T47D (cell line): ENCODE data around the gene TLCD3B.

Source experiments
- DNase-seq, 2 experiments: peaks; one replicate each; pipeline versions ENCODE4 v3.0.0 to v3.0.0-alpha.2; 2011 to 2012; ENCODE audit warnings: low read depth in 1 of 2, low spot score in 1 of 2
- JUND ChIP-seq: IDR thresholded peaks from 2 replicates; pipeline ENCODE4 v1.6.1; 2012; ENCODE audit warnings: low read depth
- in situ Hi-C: cut with HindIII; loops from 2 replicates; pipeline ENCODE4 v1.10.0; 2016; ENCODE audit warnings: low sequenced_read_pairs, low pct_unique_long_range_greater_than_20kb

Gene TLCD3B, protein sequence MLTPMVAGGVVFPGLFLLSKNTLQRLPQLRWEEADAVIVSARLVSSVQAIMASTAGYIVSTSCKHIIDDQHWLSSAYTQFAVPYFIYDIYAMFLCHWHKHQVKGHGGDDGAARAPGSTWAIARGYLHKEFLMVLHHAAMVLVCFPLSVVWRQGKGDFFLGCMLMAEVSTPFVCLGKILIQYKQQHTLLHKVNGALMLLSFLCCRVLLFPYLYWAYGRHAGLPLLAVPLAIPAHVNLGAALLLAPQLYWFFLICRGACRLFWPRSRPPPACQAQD

DNA sequence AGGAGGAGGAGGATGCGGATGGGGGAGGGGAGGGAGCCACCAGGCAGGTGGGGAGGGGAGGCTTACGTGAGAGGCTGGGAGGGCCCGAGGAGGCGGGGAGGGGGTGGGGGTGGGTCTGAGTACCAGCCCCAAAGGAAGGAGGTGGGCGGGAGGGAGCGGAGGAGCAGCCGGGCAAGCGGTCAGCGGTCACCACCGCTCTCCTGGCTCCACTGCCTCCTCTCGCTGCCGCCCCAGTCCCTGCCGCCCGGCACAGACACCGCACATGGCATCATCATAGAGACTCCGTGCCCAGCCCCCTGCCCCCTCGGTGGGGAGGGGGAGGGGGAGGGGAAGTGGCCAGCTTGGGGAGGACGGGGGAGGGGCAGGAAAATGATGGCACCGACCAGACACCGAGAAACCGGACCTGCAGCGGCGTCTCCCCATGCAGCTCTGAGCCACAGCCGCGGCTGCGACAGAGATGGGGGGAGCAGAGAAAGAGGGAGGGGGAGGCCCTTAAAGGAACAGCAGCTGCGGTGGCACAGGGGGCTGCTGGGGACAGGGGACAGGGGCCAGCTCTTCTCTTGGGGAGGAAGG lies at the start of gene TLCD3B:
Gene TLCD3B (minus strand): TSS at position 431 of the 573 bp plus-strand sequence. CDS start 744 bp downstream, outside the sequence.
- in situ Hi-C loops, result no loop called here
- TF ChIP-seq JUND, result no peak

DNA sequence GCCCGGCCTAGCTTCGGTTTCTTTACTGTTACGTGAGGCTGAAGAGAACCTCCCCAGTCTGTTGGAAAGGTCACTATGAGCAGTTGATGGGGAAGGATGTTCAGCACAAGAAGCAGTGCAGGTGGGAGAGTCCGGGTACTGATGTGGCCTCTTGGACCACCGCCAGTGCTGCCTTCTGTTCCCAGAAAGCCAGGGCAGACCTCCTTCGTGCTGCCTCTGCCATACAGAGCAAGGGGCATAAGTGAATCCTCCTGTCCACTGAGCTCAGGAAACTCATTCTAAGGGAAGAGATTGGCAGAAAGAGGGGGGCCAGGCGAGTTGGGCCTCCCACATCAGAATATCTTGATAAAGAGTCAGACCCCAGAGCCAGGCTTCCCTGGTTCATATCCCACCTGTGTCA lies 48.4 kb upstream of the TLCD3B start:
- no peak for DNase-seq
- TF ChIP-seq JUND, result no peak
- in situ Hi-C loops, result no loop called here

More for the DNA sequence above, at the start of gene TLCD3B:
- DNase-seq, result no peak

DNA sequence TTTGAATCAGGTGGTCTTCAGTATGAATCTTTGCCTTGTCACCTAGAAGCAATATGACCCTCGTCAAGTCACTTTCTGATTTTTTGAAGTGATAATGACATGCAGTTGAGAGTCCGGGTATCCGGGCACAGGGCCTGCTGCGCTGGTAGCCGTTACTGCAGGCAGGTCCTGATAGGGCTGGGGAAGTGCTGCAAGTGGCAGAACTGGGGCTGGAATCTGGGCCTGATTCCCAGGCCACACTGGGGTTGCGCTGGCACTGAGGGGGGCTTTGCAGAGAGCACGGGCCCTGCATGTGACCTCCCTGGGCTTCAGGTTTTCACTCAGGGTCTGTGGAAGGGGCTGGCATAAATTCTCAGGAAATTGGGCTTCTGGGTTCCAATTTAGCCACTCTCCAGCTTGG lies 47.7 kb upstream of the TLCD3B start:
- no peak for DNase-seq
- TF ChIP-seq JUND, result no peak
- in situ Hi-C loops, result no loop called here

DNA sequence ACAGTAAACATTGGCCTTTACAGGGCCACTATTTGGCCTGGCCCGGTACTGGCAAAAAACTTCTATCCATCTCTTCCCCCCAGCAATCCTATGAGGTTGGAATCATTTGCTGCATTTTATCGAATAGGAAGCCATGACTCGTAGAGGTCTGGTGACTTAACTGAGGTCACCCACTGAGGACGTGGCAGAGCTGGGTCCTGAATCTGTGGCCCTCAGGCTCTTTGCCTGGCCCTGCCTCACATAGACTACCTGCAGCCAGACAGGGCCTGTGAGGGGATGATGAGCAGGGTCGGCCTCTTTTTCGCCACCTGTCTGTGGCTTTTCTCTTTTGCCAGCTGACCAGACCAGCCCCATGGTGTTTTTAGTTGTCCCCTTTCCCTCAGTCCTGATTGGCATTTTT lies 46.6 kb upstream of the TLCD3B start:
- in situ Hi-C loops, result no loop called here
- DNase-seq, result no peak
- no peak for TF ChIP-seq JUND

DNA sequence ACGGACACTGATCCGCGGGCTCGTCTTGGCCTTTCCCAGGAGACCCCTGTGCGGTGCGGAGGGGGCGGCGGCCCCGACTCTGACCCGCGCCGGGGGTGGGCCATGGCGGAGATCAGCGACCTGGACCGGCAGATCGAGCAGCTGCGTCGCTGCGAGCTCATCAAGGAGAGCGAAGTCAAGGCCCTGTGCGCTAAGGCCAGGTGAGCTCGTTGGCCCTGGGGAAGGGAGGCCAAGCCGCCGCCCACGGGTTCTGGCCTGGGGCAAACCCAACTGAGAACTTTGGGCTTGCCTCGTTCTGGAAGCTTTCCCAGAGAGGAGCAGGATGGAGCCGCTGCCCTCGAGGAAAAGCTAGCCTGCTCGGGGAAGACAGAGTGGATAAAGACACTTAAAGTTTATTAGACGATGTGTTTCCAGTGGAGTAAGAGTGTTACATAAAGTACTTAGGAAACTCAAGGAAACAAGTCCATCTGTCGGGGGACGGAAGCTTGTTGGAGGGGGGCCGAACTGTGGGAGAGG lies 45.3 kb upstream of the TLCD3B start:
- TF ChIP-seq JUND, result no peak
- no peak for DNase-seq
- in situ Hi-C loops, result no loop called here

DNA sequence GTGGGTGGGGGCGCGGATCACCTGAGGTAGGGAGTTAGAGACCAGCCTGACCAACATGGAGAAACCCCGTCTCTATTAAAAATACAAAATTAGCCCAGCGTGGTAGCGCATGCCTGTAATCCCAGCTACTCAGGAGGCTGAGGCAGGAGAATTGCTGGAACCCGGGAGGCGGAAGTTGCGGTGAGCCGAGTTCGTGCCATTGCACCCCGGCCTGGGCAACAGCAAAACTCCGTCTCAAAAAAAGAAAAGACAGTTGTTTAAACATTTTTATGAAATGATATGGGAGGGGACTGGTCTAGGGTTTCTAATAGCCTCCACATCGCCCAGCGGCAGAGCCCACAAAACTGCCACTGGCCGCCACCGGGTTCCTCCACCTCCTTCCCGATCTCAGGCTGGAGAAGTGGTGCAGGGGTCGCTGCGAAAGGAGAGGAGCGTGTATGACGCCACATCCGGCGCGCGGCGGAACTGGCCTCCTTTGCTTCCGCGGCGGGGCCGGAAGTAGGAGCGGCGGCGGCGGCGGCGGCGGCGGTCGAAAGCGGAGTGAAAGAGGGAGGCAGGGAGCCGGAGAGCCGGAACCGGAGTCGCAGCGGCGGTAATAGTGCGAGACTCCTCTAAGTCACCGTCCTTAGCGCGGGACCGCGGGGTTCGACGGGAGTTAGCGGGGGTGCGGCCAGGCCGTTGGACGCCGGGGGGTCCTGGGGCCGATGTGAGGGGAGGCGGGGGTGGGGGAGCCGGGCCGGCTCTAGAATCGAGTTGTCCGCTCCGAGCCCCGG lies 44.6 kb upstream of the TLCD3B start, which contains the start of gene PPP4C:
Gene PPP4C (plus strand): TSS at position 492 of the 773 bp plus-strand sequence. CDS start 384 bp downstream, outside the sequence.
- peak; percentile 92 to 97 for DNase-seq
- no peak for TF ChIP-seq JUND
- in situ Hi-C loops, result no loop called here

DNA sequence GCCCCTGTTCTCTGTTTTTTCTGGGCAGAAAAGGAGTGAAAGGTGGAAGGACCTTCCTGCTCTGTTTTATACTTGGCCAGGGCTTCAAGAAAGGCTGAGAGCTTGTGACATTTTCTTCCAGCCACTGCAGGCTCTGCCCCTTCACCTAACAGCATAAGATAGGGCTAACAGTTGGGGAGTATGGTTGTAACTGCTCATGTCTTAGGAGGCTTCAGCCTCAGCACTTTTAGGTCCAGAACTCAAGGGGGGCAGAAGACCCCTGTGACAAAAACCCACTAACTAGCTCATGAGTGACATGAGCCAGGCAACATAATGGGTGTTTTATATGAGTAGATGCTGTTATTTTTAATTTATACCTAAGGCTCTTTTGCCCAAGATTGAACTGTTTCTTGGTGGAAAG lies 39.4 kb upstream of the TLCD3B start:
- TF ChIP-seq JUND, result no peak
- in situ Hi-C loops, result no loop called here
- DNase-seq, result no peak

DNA sequence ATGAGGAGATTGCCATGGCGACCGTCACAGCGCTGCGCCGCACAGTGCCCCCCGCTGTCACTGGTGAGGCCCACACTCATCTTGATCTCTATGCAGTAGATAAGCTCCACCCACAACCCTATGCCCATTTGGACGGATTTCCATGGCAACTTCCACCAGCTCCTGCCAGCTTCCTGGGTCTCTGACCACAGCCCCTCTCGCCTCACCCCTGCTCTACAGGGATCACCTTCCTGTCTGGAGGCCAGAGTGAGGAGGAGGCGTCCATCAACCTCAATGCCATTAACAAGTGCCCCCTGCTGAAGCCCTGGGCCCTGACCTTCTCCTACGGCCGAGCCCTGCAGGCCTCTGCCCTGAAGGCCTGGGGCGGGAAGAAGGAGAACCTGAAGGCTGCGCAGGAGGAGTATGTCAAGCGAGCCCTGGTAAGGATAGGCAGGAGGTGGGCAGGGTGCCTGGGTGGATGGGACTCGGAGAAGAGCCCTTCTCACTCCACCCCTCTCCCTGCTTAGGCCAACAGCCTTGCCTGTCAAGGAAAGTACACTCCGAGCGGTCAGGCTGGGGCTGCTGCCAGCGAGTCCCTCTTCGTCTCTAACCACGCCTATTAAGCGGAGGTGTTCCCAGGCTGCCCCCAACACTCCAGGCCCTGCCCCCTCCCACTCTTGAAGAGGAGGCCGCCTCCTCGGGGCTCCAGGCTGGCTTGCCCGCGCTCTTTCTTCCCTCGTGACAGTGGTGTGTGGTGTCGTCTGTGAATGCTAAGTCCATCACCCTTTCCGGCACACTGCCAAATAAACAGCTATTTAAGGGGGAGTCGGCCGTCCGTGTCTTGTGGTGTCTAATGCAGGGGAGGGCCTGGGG lies 38.8 kb upstream of the TLCD3B start:
- TF ChIP-seq JUND, result no peak
- in situ Hi-C loops, result no loop called here

DNA sequence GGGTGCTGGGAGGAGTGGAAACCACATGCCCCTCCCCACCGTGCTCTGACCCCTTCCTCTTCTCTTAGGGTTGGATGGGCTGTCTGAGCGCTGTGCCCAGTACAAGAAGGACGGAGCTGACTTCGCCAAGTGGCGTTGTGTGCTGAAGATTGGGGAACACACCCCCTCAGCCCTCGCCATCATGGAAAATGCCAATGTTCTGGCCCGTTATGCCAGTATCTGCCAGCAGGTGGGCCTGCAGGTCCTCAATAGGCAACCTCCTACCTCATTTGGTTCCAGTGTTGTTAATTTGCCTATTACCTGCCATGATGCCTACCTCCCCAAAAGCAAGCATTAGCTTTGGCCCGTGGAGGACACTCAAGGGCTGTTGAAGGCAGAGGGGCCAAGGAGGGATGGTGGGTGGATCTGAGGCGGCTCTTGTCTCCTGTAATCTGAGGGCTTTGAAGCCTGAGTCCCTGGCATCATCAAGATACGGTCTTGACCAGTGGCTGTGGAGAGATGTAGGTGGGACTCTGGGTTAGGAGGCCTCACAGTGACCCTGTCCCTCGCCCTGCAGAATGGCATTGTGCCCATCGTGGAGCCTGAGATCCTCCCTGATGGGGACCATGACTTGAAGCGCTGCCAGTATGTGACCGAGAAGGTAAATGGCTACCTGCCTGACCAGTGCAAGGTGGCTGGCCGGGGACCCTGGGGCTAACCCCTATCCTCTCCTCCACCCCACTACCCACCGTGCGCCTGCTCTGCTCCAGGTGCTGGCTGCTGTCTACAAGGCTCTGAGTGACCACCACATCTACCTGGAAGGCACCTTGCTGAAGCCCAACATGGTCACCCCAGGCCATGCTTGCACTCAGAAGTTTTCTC lies 37.9 kb upstream of the TLCD3B start:
- no peak for TF ChIP-seq JUND
- in situ Hi-C loops, result no loop called here
- DNase-seq, result peak in 1 of 2 experiments; percentile 69

More for the DNA sequence above, 38.8 kb upstream of the TLCD3B start:
- no peak for DNase-seq

DNA sequence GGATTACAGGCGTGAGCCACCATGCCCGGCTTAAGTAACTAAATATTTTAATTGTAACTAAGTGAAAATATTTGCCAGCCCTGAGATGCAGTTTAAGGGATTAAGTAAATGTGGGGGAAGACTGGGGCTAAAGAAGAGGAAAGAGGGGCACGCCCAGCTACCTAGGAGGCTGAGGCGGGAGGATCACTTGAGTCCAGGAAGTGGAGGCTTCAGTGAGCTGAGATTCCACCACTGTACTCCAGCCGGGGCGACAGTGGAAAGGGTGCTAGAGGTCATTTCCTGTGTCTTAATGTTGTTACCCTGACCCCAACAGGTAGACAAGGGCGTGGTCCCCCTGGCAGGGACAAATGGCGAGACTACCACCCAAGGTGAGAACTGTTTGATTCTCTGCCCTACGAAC lies 37.3 kb upstream of the TLCD3B start:
- no peak for TF ChIP-seq JUND
- in situ Hi-C loops, result no loop called here
- no peak for DNase-seq

DNA sequence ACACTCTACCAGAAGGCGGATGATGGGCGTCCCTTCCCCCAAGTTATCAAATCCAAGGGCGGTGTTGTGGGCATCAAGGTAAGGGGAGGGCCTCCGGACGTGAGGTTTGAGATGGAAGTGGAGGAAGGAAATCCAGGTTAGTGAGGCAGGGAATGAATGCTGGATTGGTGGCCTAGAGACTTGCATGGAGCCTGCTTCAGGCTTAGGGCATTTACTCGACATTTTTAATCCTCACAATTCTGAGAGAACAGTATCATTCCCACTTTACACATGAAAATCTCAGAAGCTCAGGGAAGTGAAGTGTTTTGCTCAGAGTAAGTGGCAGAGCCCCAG lies 36.5 kb upstream of the TLCD3B start:
- TF ChIP-seq JUND, result no peak
- in situ Hi-C loops, result no loop called here
- DNase-seq, result no peak
